CD4-positive, alpha-beta T cell treated with Interleukin-21 for 1 hour (primary cell): Measurements from ENCODE around the gene ATP6V1G3.

Experiments
- DNase-seq: peaks from one replicate; pipeline ENCODE4 v3.0.0-alpha.2; 2020

Gene ATP6V1G3

GRCh38 chr1:198541737-198542136 lies 1.3 kb upstream of the ATP6V1G3 start:
- DNase-seq, result no peak

- no peak for DNase-seq
Observed at GRCh38 chr1:198538579-198539364, 1.7 kb downstream of the ATP6V1G3 start.

GRCh38 chr1:198535631-198536030 lies 4.8 kb downstream of the ATP6V1G3 start:
- no peak for DNase-seq

GRCh38 chr1:198534548-198535418 lies 5.7 kb downstream of the ATP6V1G3 start:
- no peak for DNase-seq

GRCh38 chr1:198531891-198532290 lies 8.6 kb downstream of the ATP6V1G3 start:
- no peak for DNase-seq

- DNase-seq, result no peak
Observed at GRCh38 chr1:198530953-198531352, 9.5 kb downstream of the ATP6V1G3 start.

GRCh38 chr1:198529414-198529813 lies 11.1 kb downstream of the ATP6V1G3 start:
- DNase-seq, result no peak

GRCh38 chr1:198528364-198528763 lies 12.1 kb downstream of the ATP6V1G3 start:
- no peak for DNase-seq

GRCh38 chr1:198524556-198524955 lies 15.9 kb downstream of the ATP6V1G3 start:
- DNase-seq, result no peak

GRCh38 chr1:198524127-198524526 lies 16.4 kb downstream of the ATP6V1G3 start:
- DNase-seq, result peak; percentile 38

- DNase-seq, result peak; percentile 78
Observed at GRCh38 chr1:198523182-198523950, 17.1 kb downstream of the ATP6V1G3 start.

- DNase-seq, result peak; percentile 67
Observed at GRCh38 chr1:198520524-198521254, 19.8 kb downstream of the ATP6V1G3 start.

GRCh38 chr1:198519639-198520501 lies 20.6 kb downstream of the ATP6V1G3 start:
- DNase-seq, result peak; percentile 58

- DNase-seq, result no peak
Observed at GRCh38 chr1:198517623-198518199, 22.8 kb downstream of the ATP6V1G3 start.

GRCh38 chr1:198500096-198500495 lies 40.4 kb downstream of the ATP6V1G3 start:
- no peak for DNase-seq

GRCh38 chr1:198499588-198499987 lies 40.9 kb downstream of the ATP6V1G3 start:
- no peak for DNase-seq

- no peak for DNase-seq
Observed at GRCh38 chr1:198498881-198499280, 41.6 kb downstream of the ATP6V1G3 start.

GRCh38 chr1:198498103-198498385 lies 42.4 kb downstream of the ATP6V1G3 start:
- DNase-seq, result no peak

GRCh38 chr1:198497326-198498102 lies 43.0 kb downstream of the ATP6V1G3 start:
- no peak for DNase-seq
